Neural crest cell (in vitro differentiated cells): ENCODE data around the gene SCN8A. TPM values are rescaled to one million over a fixed set of nuclear protein-coding genes. Genes with fewer than 3 reads are reported as not detected.

Experiments used
- DNase-seq: peaks from one replicate; pipeline ENCODE4 v3.0.0; 2021; ENCODE audit warnings: low read depth, mixed read lengths, low spot score
- H3K27ac Mint-ChIP-seq: one replicate; pipeline ENCODE4 v1.8.0; 2021; ENCODE audit warnings: mild to moderate bottlenecking, mixed read lengths; ENCODE audit not compliant: unreplicated experiment
- H3K27me3 Mint-ChIP-seq: 2 replicates; pipeline ENCODE4 v1.8.0; 2021; ENCODE audit warnings: low read depth, mild to moderate bottlenecking, mixed read lengths
- H3K36me3 Mint-ChIP-seq: 2 replicates; pipeline ENCODE4 v1.8.0; 2021; ENCODE audit warnings: low read depth, mild to moderate bottlenecking, mixed read lengths
- H3K4me1 Mint-ChIP-seq: 2 replicates; pipeline ENCODE4 v1.8.0; 2021; ENCODE audit warnings: mixed read lengths
- H3K4me3 Mint-ChIP-seq: one replicate; pipeline ENCODE4 v1.8.0; 2021; ENCODE audit warnings: mild to moderate bottlenecking, mixed read lengths
- H3K9me3 Mint-ChIP-seq: 2 replicates; pipeline ENCODE4 v1.8.0; 2021; ENCODE audit warnings: mixed read lengths
- CTCF ChIP-seq: fragments of 200-600 bp; sonication (generic); conservative IDR thresholded peaks from 2 replicates; pipeline ENCODE4 v1.5.0; 2021; ENCODE audit warnings: antibody characterized with exemption, mild to moderate bottlenecking
- total RNA-seq: library from RNA; stranded (reverse); gene quantifications from 2 replicates; pipeline ENCODE4 v1.2.1, GENCODE V29; 2021

SCN8A gene
- total RNA-seq, 1 donor from 2014 or later = 13.0 TPM

- no peak for TF ChIP-seq CTCF
Measured at GRCh38 chr12:51675071-51675803, 84.2 kb downstream of the SCN8A start.

GRCh38 chr12:51676875-51677274 is 85.8 kb downstream of the SCN8A start:
- Mint-ChIP-seq H3K27ac (no peak overlapping the region), H3K36me3 (no peaks in the 10 kb centered on the region), H3K27me3 (no peaks in the 10 kb centered on the region), H3K4me3 (no peak overlapping the region), H3K9me3 (no peaks in the 10 kb centered on the region), H3K4me1 (peaks cover 9% of the 10 kb centered on the region)
- no peak for DNase-seq
- no peak for TF ChIP-seq CTCF

More at GRCh38 chr12:51675071-51675803, 84.2 kb downstream of the SCN8A start:
- no peaks in the 10 kb centered on the region for H3K36me3 Mint-ChIP-seq
- peaks cover 9% of the 10 kb centered on the region for H3K4me1 Mint-ChIP-seq
- no peaks in the 10 kb centered on the region for H3K27me3 Mint-ChIP-seq
- no peaks in the 10 kb centered on the region for H3K9me3 Mint-ChIP-seq
- DNase-seq = no peak
- H3K4me3 Mint-ChIP-seq = no peak overlapping the region
- no peak overlapping the region for H3K27ac Mint-ChIP-seq

- Mint-ChIP-seq H3K9me3 (no peaks in the 10 kb centered on the region), H3K27ac (no peak overlapping the region)
- DNase-seq = no peak
Measured at GRCh38 chr12:51677284-51677968, 86.4 kb downstream of the SCN8A start.

GRCh38 chr12:51678086-51678724 is 87.2 kb downstream of the SCN8A start:
- no peak overlapping the region for H3K4me3 Mint-ChIP-seq
- H3K36me3 Mint-ChIP-seq = no peaks in the 10 kb centered on the region
- no peaks in the 10 kb centered on the region for H3K27me3 Mint-ChIP-seq
- peaks cover 17% of the 10 kb centered on the region for H3K4me1 Mint-ChIP-seq
- no peaks in the 10 kb centered on the region for H3K9me3 Mint-ChIP-seq
- H3K27ac Mint-ChIP-seq = no peak overlapping the region
- TF ChIP-seq CTCF = peak; percentile 75
- peak; percentile 26 for DNase-seq

More at GRCh38 chr12:51677284-51677968, 86.4 kb downstream of the SCN8A start:
- Mint-ChIP-seq H3K27me3 (no peaks in the 10 kb centered on the region), H3K4me3 (no peak overlapping the region), H3K36me3 (no peaks in the 10 kb centered on the region), H3K4me1 (peaks cover 9% of the 10 kb centered on the region)
- TF ChIP-seq CTCF = no peak

GRCh38 chr12:51682981-51683380 is 91.9 kb downstream of the SCN8A start:
- H3K36me3 Mint-ChIP-seq = no peaks in the 10 kb centered on the region
- H3K4me3 Mint-ChIP-seq = no peak overlapping the region
- H3K9me3 Mint-ChIP-seq = no peaks in the 10 kb centered on the region
- no peak overlapping the region for H3K27ac Mint-ChIP-seq
- no peaks in the 10 kb centered on the region for H3K27me3 Mint-ChIP-seq
- TF ChIP-seq CTCF = no peak
- peaks cover 27% of the 10 kb centered on the region for H3K4me1 Mint-ChIP-seq
- DNase-seq = no peak
